Karpas-422 (cell line): ENCODE results near the gene GOLGA7B. TPM values are rescaled to one million over a fixed set of nuclear protein-coding genes. Genes with fewer than 3 reads are reported as not detected.

Experiments used
- DNase-seq: peaks from one replicate; pipeline ENCODE4 v3.0.0-alpha.2; 2015
- H2AFZ ChIP-seq: fragments of 200-600 bp; sonication (generic); 2 replicates; pipeline ENCODE4 v1.6.1; 2014; ENCODE audit warnings: antibody characterized with exemption, low read length, mixed read lengths
- H3K27ac ChIP-seq: fragments of 200-600 bp; sonication (generic); 2 replicates; pipeline ENCODE4 v1.5.1; 2014; ENCODE audit warnings: mild to moderate bottlenecking, low read length, moderate library complexity
- H3K27me3 ChIP-seq: fragments of 200-600 bp; sonication (generic); 2 replicates; pipeline ENCODE4 v1.6.1; 2014; ENCODE audit warnings: low read length, mixed read lengths
- H3K36me3 ChIP-seq: fragments of 200-600 bp; sonication (generic); 2 replicates; pipeline ENCODE4 v1.6.1; 2014; ENCODE audit warnings: low read length, mixed read lengths; ENCODE audit not compliant: insufficient read depth
- H3K4me1 ChIP-seq: fragments of 200-600 bp; sonication (generic); 2 replicates; pipeline ENCODE4 v1.6.1; 2014; ENCODE audit warnings: mild to moderate bottlenecking, low read length, mixed read lengths
- H3K4me2 ChIP-seq: fragments of 200-600 bp; sonication (generic); 2 replicates; pipeline ENCODE4 v1.6.1; 2014; ENCODE audit warnings: low read length, low read depth, mild to moderate bottlenecking; ENCODE audit not compliant: poor library complexity, severe bottlenecking
- H3K4me3 ChIP-seq: fragments of 200-600 bp; sonication (generic); 2 replicates; pipeline ENCODE4 v1.5.1; 2014; ENCODE audit warnings: mild to moderate bottlenecking, antibody characterized with exemption, low read length, mixed read lengths
- H3K79me2 ChIP-seq: fragments of 200-600 bp; sonication (generic); 2 replicates; pipeline ENCODE4 v1.6.1; 2014; ENCODE audit warnings: mild to moderate bottlenecking, low read length, mixed read lengths
- H3K9ac ChIP-seq: fragments of 200-600 bp; sonication (generic); 2 replicates; pipeline ENCODE4 v1.6.0; 2014; ENCODE audit warnings: low read length
- H3K9me2 ChIP-seq: fragments of 200-600 bp; sonication (generic), shearing (Covaris generic); replicated peaks from 2 replicates; pipeline ENCODE4 v1.6.0; 2014; ENCODE audit warnings: mild to moderate bottlenecking, low read length, moderate library complexity; ENCODE audit not compliant: insufficient read depth
- H3K9me3 ChIP-seq: fragments of 300-700, 200-600 bp; sonication (generic); 2 replicates; pipeline ENCODE4 v1.6.1; 2014; ENCODE audit warnings: low read length, mixed read lengths
- H4K20me1 ChIP-seq: fragments of 200-600 bp; sonication (generic); 2 replicates; pipeline ENCODE4 v1.6.1; 2014; ENCODE audit warnings: mild to moderate bottlenecking, antibody characterized with exemption, low read length, low read depth; ENCODE audit not compliant: insufficient read depth
- total RNA-seq: library from RNA; depleted of rRNA; stranded (reverse); fragments of >200 nt; shearing (Covaris generic); gene quantifications from 2 replicates; pipeline ENCODE4 v1.2.3, GENCODE V29; 2014; ENCODE audit warnings: low replicate concordance

GOLGA7B gene
- total RNA-seq, 1 experiment from 2014 or later: not detected

DNA sequence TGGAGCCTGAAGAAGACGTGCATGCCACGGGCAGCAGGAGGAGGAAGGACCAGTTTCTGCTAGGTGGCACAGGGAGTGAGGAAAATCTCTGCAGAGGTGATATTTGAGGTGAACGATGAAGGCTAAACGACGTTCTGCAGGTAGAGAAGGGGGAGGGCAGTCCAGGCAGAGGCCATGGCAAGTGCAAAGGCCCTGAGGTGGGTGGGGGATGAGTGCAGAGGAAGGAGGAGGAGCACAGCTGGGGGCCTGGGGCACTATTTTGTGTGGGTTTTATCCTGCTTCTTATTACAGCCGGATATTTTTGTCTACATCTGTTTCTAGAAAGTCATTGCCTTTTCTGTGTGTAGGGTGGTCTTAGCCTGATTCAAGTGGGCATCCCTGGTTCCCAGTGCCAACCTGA, 57.6 kb downstream of the GOLGA7B start:
- H3K27me3 ChIP-seq: no peaks in the 10 kb centered on the region

GRCh38 chr10:97907830-97908229, 58.2 kb downstream of the GOLGA7B start:
- no peak for DNase-seq
- no peak overlapping the region for H2AFZ ChIP-seq
- H3K9me2 ChIP-seq: no peaks in the 10 kb centered on the region
- no peaks in the 10 kb centered on the region for H3K36me3 ChIP-seq
- no peak overlapping the region for H3K4me3 ChIP-seq
- H3K9me3 ChIP-seq: no peaks in the 10 kb centered on the region
- H3K9ac ChIP-seq: no peak overlapping the region
- no peak overlapping the region for H3K27ac ChIP-seq
- H3K4me2 ChIP-seq: no peak overlapping the region
- no peaks in the 10 kb centered on the region for H3K27me3 ChIP-seq
- no peaks in the 10 kb centered on the region for H4K20me1 ChIP-seq
- H3K79me2 ChIP-seq: no peaks in the 10 kb centered on the region
- H3K4me1 ChIP-seq: peaks cover 6% of the 10 kb centered on the region

More for the DNA sequence above, 57.6 kb downstream of the GOLGA7B start:
- no peaks in the 10 kb centered on the region for H3K9me3 ChIP-seq
- no peak overlapping the region for H3K4me2 ChIP-seq
- H3K9ac ChIP-seq: no peak overlapping the region
- no peaks in the 10 kb centered on the region for H3K9me2 ChIP-seq
- no peaks in the 10 kb centered on the region for H3K79me2 ChIP-seq
- H3K4me1 ChIP-seq: peaks cover 6% of the 10 kb centered on the region
- H3K27ac ChIP-seq: no peak overlapping the region
- H4K20me1 ChIP-seq: no peaks in the 10 kb centered on the region
- no peak overlapping the region for H2AFZ ChIP-seq
- DNase-seq: no peak
- H3K36me3 ChIP-seq: no peaks in the 10 kb centered on the region
- H3K4me3 ChIP-seq: no peak overlapping the region

DNA sequence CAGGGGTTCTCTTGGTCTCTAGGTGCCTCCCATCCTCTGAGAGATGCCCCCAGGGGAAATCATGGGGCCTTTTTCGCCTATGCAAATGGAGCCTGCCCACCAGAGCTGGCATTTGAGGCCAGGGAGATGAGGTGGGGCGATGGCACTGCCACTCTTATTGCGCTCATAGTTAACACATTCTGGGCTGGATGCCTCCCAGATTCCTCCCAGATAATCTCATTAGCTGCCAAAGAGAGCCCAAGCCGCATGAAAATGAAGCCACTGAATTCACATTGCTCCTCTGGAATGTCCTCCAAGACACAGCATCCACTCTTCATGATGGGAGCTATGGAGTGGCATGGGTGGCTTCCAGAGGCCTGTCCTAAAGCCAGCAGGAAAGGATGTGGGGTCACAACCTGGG, 61.0 kb downstream of the GOLGA7B start:
- no peaks in the 10 kb centered on the region for H3K9me3 ChIP-seq
- no peaks in the 10 kb centered on the region for H3K36me3 ChIP-seq
- H3K4me3 ChIP-seq: no peak overlapping the region
- no peak for DNase-seq
- no peaks in the 10 kb centered on the region for H3K79me2 ChIP-seq
- no peak overlapping the region for H3K4me2 ChIP-seq
- H2AFZ ChIP-seq: no peak overlapping the region
- no peaks in the 10 kb centered on the region for H3K9me2 ChIP-seq
- no peaks in the 10 kb centered on the region for H4K20me1 ChIP-seq
- H3K27me3 ChIP-seq: no peaks in the 10 kb centered on the region
- H3K27ac ChIP-seq: no peak overlapping the region
- peaks cover 6% of the 10 kb centered on the region for H3K4me1 ChIP-seq
- no peak overlapping the region for H3K9ac ChIP-seq

DNA sequence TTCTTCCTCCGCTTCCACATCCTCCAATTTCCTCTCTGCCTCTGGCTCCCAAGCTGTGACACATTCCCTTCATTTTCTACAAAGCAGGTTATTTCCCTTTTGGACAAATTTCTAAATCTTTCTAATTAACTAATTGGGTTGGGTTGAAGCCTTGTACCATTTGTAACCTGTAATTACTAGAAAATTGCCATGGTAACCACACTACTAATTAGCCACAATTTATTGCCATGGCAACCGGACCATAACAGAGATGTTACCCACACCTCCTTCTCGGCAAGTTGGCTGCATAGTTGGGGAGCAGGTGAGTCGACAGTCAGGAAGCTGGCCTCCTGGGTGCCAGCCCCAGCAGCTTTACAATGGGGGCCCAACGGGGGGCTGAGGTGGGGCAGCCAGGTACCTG, 61.6 kb downstream of the GOLGA7B start:
- peaks cover 6% of the 10 kb centered on the region for H3K4me1 ChIP-seq
- H3K4me3 ChIP-seq: no peak overlapping the region
- no peak for DNase-seq
- no peaks in the 10 kb centered on the region for H4K20me1 ChIP-seq
- no peaks in the 10 kb centered on the region for H3K79me2 ChIP-seq
- no peaks in the 10 kb centered on the region for H3K27me3 ChIP-seq
- H3K4me2 ChIP-seq: no peak overlapping the region
- no peak overlapping the region for H3K9ac ChIP-seq
- H2AFZ ChIP-seq: no peak overlapping the region
- H3K27ac ChIP-seq: no peak overlapping the region
- H3K36me3 ChIP-seq: no peaks in the 10 kb centered on the region
- no peaks in the 10 kb centered on the region for H3K9me3 ChIP-seq
- no peaks in the 10 kb centered on the region for H3K9me2 ChIP-seq

DNA sequence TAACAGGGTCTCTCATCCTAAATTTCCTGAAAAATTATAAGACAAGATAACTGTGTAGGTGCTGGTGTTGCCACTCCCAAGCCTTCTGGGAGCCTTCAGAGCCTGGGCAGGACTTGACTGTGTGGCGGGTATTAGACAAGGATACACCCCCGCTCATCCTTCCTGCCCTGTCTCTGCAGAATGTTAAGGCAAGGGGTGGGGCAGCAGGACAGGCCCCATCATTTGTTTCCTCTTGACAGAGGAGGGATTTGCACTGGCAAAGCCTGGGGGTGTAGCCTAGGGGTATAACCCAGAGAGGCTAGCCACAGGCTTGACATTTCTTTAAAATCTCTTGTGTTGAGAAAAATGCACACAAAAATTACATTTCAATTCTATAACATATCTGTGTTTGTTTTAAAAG, 63.5 kb downstream of the GOLGA7B start:
- Histone ChIP-seq H3K4me1 (peaks cover 6% of the 10 kb centered on the region), H3K36me3 (no peaks in the 10 kb centered on the region), H3K9me2 (no peaks in the 10 kb centered on the region), H3K27ac (no peak overlapping the region), H3K27me3 (no peaks in the 10 kb centered on the region), H2AFZ (no peak overlapping the region), H4K20me1 (no peaks in the 10 kb centered on the region), H3K4me2 (no peak overlapping the region), H3K4me3 (no peak overlapping the region), H3K79me2 (no peaks in the 10 kb centered on the region), H3K9me3 (no peaks in the 10 kb centered on the region), H3K9ac (no peak overlapping the region)
- DNase-seq: no peak

GRCh38 chr10:97913614-97914013, 64.0 kb downstream of the GOLGA7B start:
- Histone ChIP-seq H3K4me3 (no peak overlapping the region), H3K79me2 (no peaks in the 10 kb centered on the region), H3K4me1 (peaks cover 6% of the 10 kb centered on the region), H2AFZ (no peak overlapping the region), H3K4me2 (no peak overlapping the region), H3K9me2 (no peaks in the 10 kb centered on the region), H3K27ac (no peak overlapping the region), H3K9ac (no peak overlapping the region), H3K36me3 (no peaks in the 10 kb centered on the region), H4K20me1 (no peaks in the 10 kb centered on the region), H3K27me3 (no peaks in the 10 kb centered on the region), H3K9me3 (no peaks in the 10 kb centered on the region)
- no peak for DNase-seq

- Histone ChIP-seq H3K9ac (no peak overlapping the region), H3K27ac (no peak overlapping the region), H3K9me2 (no peaks in the 10 kb centered on the region), H4K20me1 (no peaks in the 10 kb centered on the region), H3K4me3 (no peak overlapping the region), H3K9me3 (no peaks in the 10 kb centered on the region), H3K27me3 (no peaks in the 10 kb centered on the region), H2AFZ (no peak overlapping the region), H3K4me1 (peaks cover 6% of the 10 kb centered on the region), H3K4me2 (no peak overlapping the region), H3K79me2 (no peaks in the 10 kb centered on the region), H3K36me3 (no peaks in the 10 kb centered on the region)
- DNase-seq: no peak
Measured at GRCh38 chr10:97914171-97914836, 64.7 kb downstream of the GOLGA7B start.

GRCh38 chr10:97914837-97915211, 65.2 kb downstream of the GOLGA7B start:
- H2AFZ ChIP-seq: no peak overlapping the region
- no peaks in the 10 kb centered on the region for H3K79me2 ChIP-seq
- no peaks in the 10 kb centered on the region for H3K27me3 ChIP-seq
- no peaks in the 10 kb centered on the region for H3K36me3 ChIP-seq
- no peaks in the 10 kb centered on the region for H3K9me2 ChIP-seq
- H3K4me2 ChIP-seq: no peak overlapping the region
- H4K20me1 ChIP-seq: no peaks in the 10 kb centered on the region
- H3K9ac ChIP-seq: no peak overlapping the region
- no peak overlapping the region for H3K4me3 ChIP-seq
- H3K4me1 ChIP-seq: peaks cover 6% of the 10 kb centered on the region
- no peaks in the 10 kb centered on the region for H3K9me3 ChIP-seq
- no peak overlapping the region for H3K27ac ChIP-seq
- peak; percentile 84 for DNase-seq
